HUDEP-2 (cell line): ENCODE data around the gene DICER1.
"Not testable (repeated sequence)": the region's sequence is repeated elsewhere in the genome, so short reads cannot be mapped to it uniquely, and the experiment has no call there.

Source experiments
- DNase-seq, 76 experiments: peaks; one replicate each; lab custom pipeline; 2025; ENCODE audit not compliant: unreplicated experiment in 76 of 76; lab: John Stamatoyannopoulos, UW

Gene DICER1

DNA sequence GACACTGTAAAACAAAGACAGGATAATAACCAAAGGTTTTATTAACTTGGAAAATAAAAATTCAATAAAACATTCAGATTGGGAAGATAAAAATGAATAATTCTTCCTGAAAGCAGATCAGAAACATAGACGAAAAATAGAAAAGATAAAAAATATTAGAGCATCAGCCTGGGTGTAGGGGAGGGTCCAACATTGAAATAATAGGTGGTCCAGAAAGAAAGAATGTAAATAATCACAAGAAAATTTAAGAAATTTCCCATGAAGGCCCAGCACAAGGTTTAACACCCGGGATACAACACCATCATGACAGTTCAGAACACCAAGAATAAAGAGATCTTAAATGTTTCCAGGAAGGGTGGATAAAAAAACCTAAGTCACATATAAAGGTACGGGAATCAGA lies 31.1 kb upstream of the DICER1 start:
- DNase-seq, result no peak

DNA sequence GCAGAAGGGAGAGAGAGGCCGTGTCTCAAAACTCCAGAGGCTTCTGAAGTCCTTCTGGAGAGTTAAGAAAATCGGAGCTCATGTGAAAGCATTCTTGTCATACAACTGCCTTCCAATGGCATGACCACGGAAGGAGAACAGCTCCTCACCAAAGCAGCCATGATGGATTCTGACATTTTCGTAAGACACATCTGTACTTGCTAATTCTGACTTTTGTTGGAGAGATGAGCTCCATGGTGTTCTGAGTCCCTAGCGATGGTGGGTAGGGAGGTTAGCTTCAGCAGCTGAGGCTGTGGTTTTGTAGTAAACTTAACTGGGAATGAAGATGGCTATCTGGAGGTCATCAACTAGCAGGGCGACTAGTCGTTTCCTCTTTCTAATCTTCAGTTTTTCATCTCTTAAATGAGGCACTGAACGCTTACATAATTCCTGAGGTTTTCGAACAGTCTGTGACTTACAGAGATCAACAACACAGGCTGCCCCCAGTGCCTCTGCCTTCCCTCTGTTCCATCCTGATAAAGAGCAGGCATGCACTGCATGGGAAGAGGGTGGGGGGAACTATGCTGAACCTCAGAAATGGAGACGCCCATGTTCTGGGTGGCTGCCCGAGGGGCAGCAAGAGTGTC lies 28.6 kb upstream of the DICER1 start:
- DNase-seq, result peak in 25 of 76 experiments; percentile 3 to 61 (median 21)

DNA sequence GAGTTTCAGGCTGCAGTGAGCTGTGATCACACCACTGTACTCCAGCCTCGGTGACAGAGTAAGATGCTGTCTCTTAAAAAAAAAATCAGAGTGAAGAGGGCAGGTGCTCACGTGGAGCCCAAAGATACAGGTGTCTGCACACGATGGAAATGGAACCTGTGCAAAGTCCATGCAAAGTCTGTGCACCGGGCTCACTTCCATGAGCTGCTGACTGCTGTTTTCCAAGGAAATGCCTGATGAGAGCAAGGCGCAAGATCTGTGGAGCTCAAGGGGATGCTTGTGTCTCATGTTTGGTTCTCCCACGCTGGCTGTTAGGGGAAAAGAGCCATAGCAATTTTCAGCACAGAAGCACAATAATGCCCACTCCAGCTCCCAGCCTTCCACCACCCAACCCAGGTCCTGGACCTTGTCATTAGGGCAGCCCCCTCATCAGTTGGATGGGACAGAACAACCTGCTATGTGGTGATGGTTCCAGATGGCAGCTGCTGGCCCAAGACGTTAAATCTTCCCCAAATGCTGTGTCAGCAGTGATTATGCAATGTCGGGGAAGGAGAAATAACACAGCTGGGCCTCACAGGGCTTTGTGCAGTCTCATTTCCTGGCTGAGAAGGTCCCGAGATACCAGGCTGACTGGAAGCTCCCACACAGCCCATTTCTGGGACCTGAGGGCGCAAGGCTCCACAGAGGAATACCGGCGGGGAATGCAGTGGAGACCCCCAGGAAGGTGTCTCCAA lies 27.9 kb upstream of the DICER1 start:
- peak in 2 of 76 experiments; percentile 2 for DNase-seq

DNA sequence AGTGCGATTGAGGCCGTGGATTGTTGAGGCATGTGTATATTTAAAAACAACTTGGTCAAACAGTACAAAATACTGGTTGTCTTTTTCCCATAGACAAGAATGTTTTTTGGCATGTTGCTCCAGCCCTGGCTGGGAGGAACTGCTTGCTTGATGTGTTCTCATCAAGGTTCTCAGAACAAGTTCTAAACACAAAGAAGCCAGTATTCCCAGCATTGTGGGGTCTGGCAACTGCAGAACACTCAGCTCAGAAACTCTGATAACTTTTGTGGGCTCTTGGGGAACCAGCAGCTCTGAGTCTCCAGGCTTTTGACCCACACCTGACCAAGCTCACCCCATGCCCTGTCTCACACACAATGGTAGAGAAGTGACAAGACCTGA lies 27.1 kb upstream of the DICER1 start:
- DNase-seq, result no peak

DNA sequence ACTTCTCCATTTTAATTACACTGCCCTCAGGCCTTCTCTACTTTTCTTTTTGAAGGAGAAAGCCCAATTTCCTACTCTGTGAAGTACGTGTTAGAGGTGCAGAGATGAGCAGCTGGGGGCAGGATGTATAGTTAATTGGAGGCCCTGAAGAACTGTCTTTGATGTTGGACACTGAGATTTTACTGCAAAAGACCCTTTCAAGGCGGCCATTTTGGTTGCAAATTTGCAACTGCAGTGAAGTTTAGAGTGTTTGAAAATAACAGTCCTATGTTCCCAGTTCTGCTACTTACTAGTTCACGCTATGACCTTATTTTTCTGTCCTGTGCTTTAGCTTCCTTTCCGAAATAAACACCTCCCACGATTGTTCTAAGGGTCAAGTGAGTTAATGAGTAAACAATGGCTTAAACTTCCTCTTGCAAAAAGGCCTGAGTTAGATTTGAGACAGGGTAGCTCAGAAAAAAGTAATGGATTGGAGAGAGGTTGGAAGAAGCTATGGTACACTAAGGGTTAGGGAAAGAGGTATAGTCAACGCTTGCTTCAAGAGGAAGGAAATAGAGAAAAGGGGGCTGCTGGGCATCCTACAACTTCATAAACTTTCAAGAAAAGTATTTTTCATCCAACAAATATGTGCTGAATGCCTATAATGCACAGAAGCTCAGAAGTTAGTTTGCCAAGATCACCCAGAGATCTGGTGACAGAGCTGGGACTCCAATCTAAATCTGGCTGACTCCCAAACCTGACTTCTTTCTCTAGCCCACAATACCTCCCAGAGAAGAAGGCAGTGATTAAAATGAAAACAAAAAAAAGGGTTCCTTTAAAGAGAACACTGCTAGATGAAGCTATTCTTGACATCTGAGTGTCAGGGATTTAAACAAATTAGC lies 26.4 kb upstream of the DICER1 start:
- DNase-seq, result no peak

DNA sequence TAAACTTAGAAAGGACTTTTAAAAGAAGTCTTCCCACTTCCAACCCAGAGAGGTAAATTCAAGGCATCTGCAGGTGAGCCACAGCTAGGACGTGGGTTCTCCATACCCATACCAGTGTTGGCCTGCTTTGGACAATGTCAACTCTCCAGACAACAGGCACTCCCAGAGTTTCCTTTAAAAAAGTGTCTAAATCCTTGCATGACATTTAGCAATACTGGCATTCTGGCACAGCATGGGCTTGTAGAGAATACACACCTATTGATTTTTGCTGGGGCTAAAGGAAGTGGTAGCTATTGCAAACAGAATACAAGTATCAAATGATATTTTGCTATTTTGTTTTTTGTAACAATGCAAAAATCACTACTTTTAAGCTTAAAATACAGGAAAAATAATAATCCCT lies 25.8 kb upstream of the DICER1 start:
- DNase-seq, result no peak

DNA sequence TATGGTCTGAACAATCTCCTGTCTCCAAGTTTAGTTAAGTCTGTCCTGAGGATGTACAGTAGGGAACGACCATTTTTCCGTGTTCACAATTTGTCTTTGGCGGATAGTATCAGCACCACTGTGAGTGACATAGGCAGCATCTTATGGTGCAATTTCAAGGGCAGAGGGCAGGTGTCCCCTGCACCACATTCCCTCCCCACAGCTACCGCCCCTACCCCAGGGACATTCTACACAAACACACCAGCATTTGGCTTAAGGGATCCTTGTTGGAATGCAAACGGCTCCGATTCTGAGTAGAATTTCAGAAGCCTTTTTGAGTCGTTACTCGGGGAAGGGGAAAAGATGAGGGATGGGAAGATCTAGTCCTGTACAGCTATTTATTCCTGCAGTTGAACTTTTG lies 25.1 kb upstream of the DICER1 start:
- DNase-seq, result no peak

DNA sequence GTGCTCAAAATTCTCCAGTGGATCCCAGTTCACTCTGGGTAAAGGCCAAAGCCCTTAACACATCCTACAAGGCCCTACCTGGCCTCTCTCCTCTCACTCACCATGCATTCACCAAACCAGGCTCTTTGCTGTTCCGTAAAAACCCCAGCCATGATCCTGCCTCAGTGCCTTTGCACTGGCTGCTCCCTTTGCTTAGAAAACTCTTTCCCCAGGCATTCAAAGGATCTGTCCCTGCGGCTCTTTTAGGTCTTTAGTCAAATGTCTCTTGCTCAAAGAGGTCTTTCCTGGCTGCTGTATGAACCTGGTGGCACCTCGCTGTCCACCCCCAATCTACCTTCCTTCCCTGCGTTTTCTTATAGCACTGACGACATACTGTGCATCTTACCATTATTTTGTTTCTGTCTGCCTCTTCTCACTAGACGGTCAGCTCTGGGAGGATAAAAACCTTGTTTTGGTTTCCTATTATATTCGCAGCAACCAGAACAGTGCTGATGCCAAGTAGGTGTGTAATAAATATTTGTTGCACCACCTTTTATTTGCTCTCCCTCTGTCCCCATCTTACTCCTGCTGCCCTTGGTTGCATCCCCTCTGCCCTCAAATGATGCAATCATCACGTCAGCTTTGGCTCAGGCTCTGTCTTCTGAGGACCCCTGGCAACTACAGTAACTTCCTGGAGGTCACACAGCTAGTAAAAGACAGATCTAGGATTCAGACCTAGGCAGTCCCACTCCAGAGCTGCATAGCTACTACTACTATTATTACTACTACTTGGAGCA lies 23.8 kb upstream of the DICER1 start:
- DNase-seq, result no peak

DNA sequence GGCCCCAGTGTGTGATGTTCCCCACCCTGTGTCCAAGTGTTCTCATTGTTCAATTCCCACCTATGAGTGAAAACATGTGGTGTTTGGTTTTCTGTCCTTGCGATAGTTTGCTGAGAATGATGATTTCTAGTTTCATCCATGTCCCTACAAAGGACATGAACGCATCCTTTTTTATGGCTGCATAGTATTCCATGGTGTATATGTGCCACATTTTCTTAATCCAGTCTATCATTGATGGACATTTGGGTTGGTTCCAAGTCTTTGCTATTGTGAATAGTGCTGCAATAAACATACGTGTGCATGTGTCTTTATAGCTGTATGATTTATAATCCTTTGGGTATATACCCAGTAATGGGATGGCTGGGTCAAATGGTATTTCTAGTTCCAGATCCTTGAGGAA lies 18.3 kb upstream of the DICER1 start:
- not testable (repeated sequence) for DNase-seq

DNA sequence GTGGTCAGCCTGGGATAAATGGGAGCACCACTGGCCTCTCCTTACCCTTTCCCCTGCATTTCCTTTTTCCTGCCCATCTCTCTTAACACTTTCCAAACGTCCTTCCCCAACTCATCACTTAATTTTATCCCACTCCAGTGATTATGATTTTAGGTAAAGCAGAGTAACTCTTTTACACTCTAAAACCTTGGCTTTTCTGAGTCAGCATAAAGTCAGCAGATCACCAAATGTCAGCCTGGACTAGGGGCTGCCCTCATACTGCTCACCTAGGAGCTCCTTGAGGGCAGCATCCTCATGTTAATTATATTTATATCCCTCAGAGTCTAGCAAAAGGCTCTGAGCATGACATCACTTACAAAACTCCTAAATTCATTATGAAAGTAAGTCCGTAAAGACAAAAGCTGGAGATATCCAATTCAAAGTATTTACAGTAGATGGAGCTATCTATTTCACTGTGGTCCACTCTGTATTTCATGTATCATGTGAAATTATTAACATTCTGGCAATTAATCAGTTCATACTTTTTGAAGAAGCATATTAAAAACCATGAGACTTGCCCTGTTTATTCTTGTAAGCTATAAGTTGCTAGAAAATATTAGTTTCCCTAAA lies 17.0 kb upstream of the DICER1 start:
- no peak for DNase-seq

DNA sequence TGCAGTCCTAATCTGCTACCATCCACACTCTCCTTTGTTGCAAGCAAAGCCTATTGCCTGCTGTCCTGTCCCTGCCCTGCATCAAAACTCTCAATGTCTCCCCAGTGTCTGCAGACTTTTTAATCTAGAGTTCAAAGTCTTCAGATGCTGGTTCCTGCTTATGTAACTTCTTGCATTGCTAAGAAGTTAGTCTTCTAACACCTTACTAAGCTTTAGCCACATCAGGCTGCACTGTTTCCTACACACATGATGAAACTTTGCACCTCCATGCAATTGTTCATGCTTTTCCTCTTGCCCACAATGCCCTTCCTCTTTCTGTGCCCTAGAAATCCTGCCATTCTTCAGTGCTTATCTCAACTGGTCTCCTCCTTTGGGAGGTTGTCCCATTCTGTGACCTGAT lies 16.2 kb upstream of the DICER1 start:
- DNase-seq, result no peak

DNA sequence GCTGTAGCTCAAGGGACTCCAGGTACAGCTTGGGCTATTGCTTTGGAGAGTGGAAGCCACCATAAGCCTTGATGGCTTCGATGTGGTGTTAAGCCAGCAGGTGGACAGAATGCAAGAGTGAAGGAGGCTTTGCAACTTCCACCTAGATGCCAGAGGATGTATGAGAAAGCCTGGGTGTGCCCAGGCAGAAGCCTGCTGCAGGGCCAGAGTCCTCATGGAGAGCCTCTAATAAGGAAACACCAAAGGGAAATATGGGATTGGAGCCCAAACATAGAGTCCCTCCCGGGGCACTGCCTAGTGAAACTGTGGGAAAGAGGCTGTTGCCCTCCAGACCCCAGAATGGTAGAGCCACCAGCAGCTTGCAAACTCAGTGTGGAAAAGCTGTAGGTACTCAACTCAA lies 9.8 kb upstream of the DICER1 start:
- DNase-seq, result no peak

DNA sequence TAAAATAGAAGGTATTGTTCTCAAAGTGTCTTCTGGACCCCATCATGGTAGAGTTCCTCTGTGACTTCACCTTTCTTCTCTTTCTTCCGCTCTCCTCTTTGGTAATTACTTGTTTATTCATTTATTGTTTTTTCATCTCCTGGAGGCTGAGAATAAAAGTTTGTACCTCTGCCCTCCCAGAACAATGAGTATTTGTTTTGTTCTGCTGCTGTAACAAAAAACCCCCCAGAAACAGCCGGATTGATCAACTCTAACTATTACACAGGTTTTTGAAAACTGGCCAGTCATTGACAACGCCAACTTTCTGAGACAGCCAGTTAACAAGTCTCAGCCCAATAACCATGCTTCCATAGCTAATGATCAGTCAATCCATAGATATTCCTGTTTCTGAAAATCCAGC lies 8.2 kb upstream of the DICER1 start:
- DNase-seq, result no peak

DNA sequence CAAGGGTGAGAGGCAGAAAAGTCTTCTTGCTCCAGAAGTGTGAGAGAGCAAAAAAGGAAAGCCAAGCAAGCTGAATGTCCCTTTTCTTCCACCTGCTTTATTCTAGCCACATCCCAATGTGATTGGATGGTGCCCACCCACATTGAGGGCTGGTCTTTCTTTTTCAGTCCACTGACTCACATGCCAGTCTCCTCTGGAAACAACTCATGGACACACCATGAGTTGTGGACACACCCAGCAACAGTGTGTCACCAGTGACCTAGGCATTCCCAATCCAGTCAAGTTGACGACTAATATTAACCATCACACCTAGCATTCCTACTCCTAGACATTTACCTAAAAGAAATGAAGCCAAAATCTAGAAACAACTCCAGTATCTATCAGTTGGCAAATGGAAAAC lies 7.2 kb upstream of the DICER1 start:
- DNase-seq, result no peak

DNA sequence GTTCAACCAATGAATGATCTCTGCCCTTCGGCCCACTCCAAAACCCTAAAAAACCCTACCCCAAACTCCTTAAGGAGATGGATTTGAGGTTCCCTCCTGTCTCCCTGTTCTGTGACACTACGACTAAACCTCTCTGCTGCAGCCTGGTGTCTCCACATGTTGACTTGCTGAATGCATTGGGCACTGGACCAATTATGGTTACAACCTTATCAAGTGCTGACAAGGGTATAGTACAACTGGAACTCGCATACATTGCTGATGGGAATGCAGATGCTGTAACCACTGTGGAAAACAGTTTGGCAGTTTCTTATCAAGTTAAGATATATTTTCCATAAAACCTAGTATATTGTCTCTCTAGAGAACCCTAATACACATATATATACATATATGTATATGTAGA lies 6.3 kb upstream of the DICER1 start:
- peak in 29 of 76 experiments; percentile 3 to 68 (median 30) for DNase-seq

DNA sequence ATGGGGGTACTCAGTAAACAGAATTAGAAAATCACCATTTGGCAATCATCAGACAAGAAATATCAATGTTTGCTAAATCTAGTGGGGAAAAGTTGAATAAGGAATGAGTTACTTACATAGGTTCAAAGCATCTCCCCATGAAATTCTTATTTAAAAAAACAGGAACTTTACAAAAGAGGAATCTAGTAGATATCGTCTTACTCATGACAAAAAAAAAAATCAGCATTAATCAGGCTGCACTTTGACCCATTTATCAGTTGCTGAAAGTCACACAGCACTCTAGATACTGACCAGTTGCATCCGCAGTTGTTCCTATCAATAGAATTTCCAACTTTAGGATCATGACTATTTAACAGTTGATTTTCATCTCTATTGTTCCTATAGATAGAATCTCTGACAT lies 5.8 kb upstream of the DICER1 start:
- no peak for DNase-seq

DNA sequence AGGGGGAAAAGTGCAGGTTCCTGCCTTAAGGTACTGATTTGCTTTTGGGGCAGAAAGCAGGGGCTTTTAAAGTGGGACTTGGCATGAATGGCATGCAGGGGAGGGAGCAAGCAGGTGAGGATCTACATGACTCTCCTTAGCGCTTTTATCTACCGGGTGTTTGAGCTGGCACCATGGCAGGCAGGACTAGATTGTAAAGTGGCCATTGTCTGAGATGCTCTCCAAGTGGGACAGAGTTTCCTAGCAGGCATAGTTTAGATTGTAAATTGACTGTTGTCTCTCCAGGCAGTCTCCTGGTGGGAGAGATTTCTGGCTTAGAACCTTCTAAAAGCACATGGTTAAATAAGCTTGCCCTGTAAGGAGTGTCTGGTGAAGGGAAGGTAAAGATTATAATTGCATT lies 5.3 kb upstream of the DICER1 start:
- no peak for DNase-seq

DNA sequence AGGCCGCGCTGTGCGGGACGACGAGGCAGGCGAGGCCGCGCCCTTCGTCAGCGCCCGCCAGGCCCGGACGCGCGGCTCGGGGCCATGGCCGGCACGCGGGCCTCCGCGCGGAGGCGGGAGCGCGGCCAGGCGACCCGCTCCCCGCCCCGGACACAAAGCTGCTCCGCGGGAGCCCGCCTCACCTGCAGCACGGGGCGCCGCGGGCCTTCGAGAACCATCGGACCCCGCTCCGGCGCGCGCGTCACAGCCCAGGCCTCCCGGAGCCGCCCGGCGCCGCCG lies 342 bp downstream of the DICER1 start:
- DNase-seq, result no peak

DNA sequence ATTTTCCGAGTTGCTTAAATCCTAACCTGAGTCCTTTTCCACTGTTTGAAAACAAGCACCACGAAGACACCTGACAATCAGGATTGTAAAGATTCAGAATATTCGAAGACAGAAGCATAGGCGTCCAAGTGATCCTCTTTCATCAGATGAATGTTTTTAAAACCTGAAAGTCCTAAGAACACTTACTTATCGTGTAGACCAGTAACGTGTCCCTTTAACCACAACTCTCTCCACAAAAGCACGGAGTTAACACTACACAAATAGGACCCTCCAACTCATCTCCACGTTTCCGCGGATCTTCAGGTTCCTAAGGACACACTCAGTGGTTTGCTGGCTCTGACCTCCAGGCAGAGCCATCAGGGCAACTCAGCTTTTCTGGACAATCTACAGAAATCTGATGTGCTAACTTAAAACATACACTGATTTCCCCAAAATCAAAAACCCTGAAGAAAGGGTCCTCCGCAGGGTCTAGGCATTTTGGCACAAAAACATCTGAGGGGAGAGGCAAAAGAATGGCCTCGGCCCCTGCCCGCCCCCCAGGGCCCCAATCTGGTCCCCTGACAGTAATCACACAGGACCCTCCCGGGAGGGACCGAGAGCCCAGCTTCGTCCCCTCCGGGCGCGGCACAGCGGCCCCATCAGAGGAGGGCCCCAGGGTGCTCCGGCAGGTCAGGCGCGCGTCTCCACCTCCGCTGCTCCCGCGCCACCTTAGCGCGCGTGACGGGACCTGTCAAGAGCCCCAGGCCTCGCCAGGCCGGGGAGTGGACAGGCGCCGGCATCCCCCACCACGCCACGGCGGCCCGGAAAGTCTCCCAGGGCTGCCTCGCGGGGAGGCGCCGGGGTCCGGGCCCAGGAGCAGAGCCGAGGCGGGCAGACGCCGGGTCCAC lies 925 bp downstream of the DICER1 start:
- DNase-seq, result peak in 3 of 76 experiments; percentile 4 to 17 (median 14)

DNA sequence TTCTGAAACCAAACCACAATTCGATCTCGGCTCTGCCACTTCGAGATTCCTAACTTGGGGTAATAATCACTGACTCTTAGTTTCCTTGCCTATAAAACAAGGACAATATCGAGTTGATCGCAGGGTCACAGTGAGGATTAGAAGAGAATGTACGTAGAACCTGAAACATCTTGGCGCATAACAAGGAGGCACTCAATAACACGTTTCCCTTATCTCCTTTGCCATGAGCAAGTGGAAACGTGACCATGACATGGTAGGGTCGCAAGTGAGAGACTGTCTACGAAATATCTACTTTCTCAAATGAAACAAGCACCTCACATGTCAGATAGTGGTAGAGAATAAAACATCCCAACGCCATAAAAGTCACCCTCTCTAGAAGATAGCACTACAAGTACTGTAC lies 2.3 kb downstream of the DICER1 start:
- DNase-seq, result peak in 6 of 76 experiments; percentile 13 to 47 (median 29)
